ENCODE results near the gene NXF1. TPM values are rescaled to one million over a fixed set of nuclear protein-coding genes. Genes with fewer than 3 reads are reported as not detected.

Gene NXF1
- polyA plus RNA-seq, 1 donor (not counting 4 experiments of a cell fraction or from before 2014, with no cell fraction given) = 25.3 TPM

GRCh38 chr11:62778441-62778840 is 26.8 kb downstream of the NXF1 start:
- TF ChIP-seq CTCF (optimal IDR thresholded peaks at IDR 0.05 in 1 of 3, IDR thresholded peaks at IDR 0.05 in 1 of 3, conservative IDR thresholded peaks at IDR 0.05 in 1 of 3; ENCODE audit: extremely low read depth in 1 of 3, insufficient read depth in 2 of 3, low read length in 3 of 3) (no peak), EZH2 (IDR thresholded peaks at IDR 0.05; ENCODE audit: low read length) (no peak)
- dilution Hi-C loops (cut with MboI; ENCODE audit: extremely low pct_ligation_motif_present, low sequenced_read_pairs) = no loop called here
- Histone ChIP-seq H3K9me1 (ENCODE audit: control insufficient read depth, extremely low read depth, insufficient read depth, low read length) (no peaks in the 10 kb centered on the region), H4K20me1 (ENCODE audit: control insufficient read depth, extremely low read depth, insufficient read depth, low read length) (no peaks in the 10 kb centered on the region), H3K9ac (ENCODE audit: control insufficient read depth, extremely low read depth, insufficient read depth, low read length) (no peak overlapping the region), H3K9me3 (ENCODE audit: control insufficient read depth, low read depth, low read length) (no peaks in the 10 kb centered on the region), H3K4me3 (ENCODE audit: control insufficient read depth in 2 of 3, extremely low read depth in 1 of 3, insufficient read depth in 2 of 3, low read depth in 1 of 3, low read length in 3 of 3) (no peak overlapping the region), H3K36me3 (ENCODE audit: control insufficient read depth in 2 of 2, extremely low read depth in 1 of 2, insufficient read depth in 2 of 2, low read length in 2 of 2) (peaks cover 10 to 12% of the 10 kb centered on the region in 2 experiments), H3K79me2 (ENCODE audit: control insufficient read depth, insufficient read depth, low read length) (peaks cover 4% of the 10 kb centered on the region), H3K4me2 (ENCODE audit: control insufficient read depth, extremely low read depth, insufficient read depth, low read depth, low read length) (no peak overlapping the region), H2AFZ (ENCODE audit: control insufficient read depth, low read length) (no peak overlapping the region), H3K4me1 (ENCODE audit: control insufficient read depth, extremely low read depth, insufficient read depth, low read length) (peaks cover 2% of the 10 kb centered on the region), H3K27ac (ENCODE audit: control insufficient read depth, insufficient read depth, low read length) (no peak overlapping the region), H3K27me3 (ENCODE audit: control insufficient read depth, extremely low read depth, insufficient read depth, low read length) (no peaks in the 10 kb centered on the region)
- FAIRE-seq (no peak), DNase-seq (ENCODE audit: low read depth, low spot score) (no peak)

GRCh38 chr11:62777389-62777788 is 27.9 kb downstream of the NXF1 start:
- Histone ChIP-seq H3K9me1 (ENCODE audit: control insufficient read depth, extremely low read depth, insufficient read depth, low read length) (no peaks in the 10 kb centered on the region), H3K79me2 (ENCODE audit: control insufficient read depth, insufficient read depth, low read length) (peaks cover 6% of the 10 kb centered on the region), H3K4me2 (ENCODE audit: control insufficient read depth, extremely low read depth, insufficient read depth, low read depth, low read length) (no peak overlapping the region), H3K27me3 (ENCODE audit: control insufficient read depth, extremely low read depth, insufficient read depth, low read length) (no peaks in the 10 kb centered on the region), H2AFZ (ENCODE audit: control insufficient read depth, low read length) (no peak overlapping the region), H3K27ac (ENCODE audit: control insufficient read depth, insufficient read depth, low read length) (no peak overlapping the region), H3K4me1 (ENCODE audit: control insufficient read depth, extremely low read depth, insufficient read depth, low read length) (peaks cover 2% of the 10 kb centered on the region), H3K36me3 (ENCODE audit: control insufficient read depth in 2 of 2, extremely low read depth in 1 of 2, insufficient read depth in 2 of 2, low read length in 2 of 2) (peaks cover 10 to 12% of the 10 kb centered on the region in 2 experiments), H3K9me3 (ENCODE audit: control insufficient read depth, low read depth, low read length) (no peaks in the 10 kb centered on the region), H4K20me1 (ENCODE audit: control insufficient read depth, extremely low read depth, insufficient read depth, low read length) (no peaks in the 10 kb centered on the region), H3K4me3 (ENCODE audit: control insufficient read depth in 2 of 3, extremely low read depth in 1 of 3, insufficient read depth in 2 of 3, low read depth in 1 of 3, low read length in 3 of 3) (no peak overlapping the region), H3K9ac (ENCODE audit: control insufficient read depth, extremely low read depth, insufficient read depth, low read length) (no peak overlapping the region)
- DNase-seq (ENCODE audit: low read depth, low spot score) (no peak), FAIRE-seq (no peak)
- dilution Hi-C loops (cut with MboI; ENCODE audit: extremely low pct_ligation_motif_present, low sequenced_read_pairs) = no loop called here
- TF ChIP-seq EZH2 (IDR thresholded peaks at IDR 0.05; ENCODE audit: low read length) (no peak), CTCF (optimal IDR thresholded peaks at IDR 0.05 in 1 of 3, IDR thresholded peaks at IDR 0.05 in 1 of 3, conservative IDR thresholded peaks at IDR 0.05 in 1 of 3; ENCODE audit: extremely low read depth in 1 of 3, insufficient read depth in 2 of 3, low read length in 3 of 3) (no peak)
